HCT116 (cell line): ENCODE data around the gene TAF6L. TPM values are rescaled to one million over a fixed set of nuclear protein-coding genes. Genes with fewer than 3 reads are reported as not detected.
A peak's percentile ranks its signal among the peaks of the same experiment; 100 is the strongest.

Experiments used
- ATAC-seq: fragments of 200-7000 bp; cut with Tn5 transposase; 2 replicates; pipeline ENCODE4 v1.9.1; 2020; ENCODE audit warnings: mild to moderate bottlenecking, moderate library complexity
- BruUV-seq: library from RNA; stranded (reverse); fragments of 400-500 nt; replicated peaks from 2 replicates; lab custom pipeline; 2021; lab: Mats Ljungman, UMichigan
- CTCF ChIA-PET: fragments of 300-600 bp; sonication (Branson Sonifier 250); formaldehyde crosslinking; loops from one replicate; lab custom pipeline; 2021; ENCODE audit warnings: antibody characterized with exemption; lab: Charles Lee
- POLR2A ChIA-PET: fragments of 300-600, 350-600 bp; sonication (Branson Sonifier 250); formaldehyde crosslinking; loops from one replicate; lab custom pipeline; 2021; ENCODE audit warnings: antibody characterized with exemption; lab: Charles Lee
- RAD21 ChIA-PET, 2 experiments: fragments of 300-600 bp; sonication (Branson Sonifier 250); formaldehyde crosslinking; loops; one replicate each; lab custom pipeline; 2023; ENCODE audit warnings: low total read pairs in 2 of 2; ENCODE audit not compliant: uncharacterized antibody in 2 of 2, unreplicated experiment in 2 of 2, low non-redundant PET in 1 of 2; lab: Charles Lee
- DNase-seq: peaks from one replicate; pipeline ENCODE4 v3.0.0-alpha.2; 2010; ENCODE audit warnings: low read depth, low spot score
- H2AFZ ChIP-seq: fragments of 200-600 bp; shearing (Covaris generic), sonication (generic); 2 replicates; pipeline ENCODE4 v1.6.1; 2017; ENCODE audit warnings: low read depth, mixed run types, mixed read lengths, antibody characterized with exemption, low read length; ENCODE audit not compliant: poor library complexity, severe bottlenecking
- H3K27ac ChIP-seq: 2 replicates; pipeline ENCODE4 v1.5.1; 2012; ENCODE audit warnings: low read depth, low read length
- H3K27me3 ChIP-seq: fragments of 200-600 bp; sonication (generic); 2 replicates; pipeline ENCODE4 v1.6.1; 2016; ENCODE audit warnings: mixed run types, low read length, mixed read lengths; ENCODE audit not compliant: insufficient read depth
- H3K36me3 ChIP-seq, 2 experiments: fragments of 200-500 bp in 1 of 2; fragments of 200-600 bp in 1 of 2; sonication (Bioruptor generic) in 1 of 2; sonication (generic) in 1 of 2; 2 replicates each; pipeline versions ENCODE4 v1.5.1 to v1.6.1; 2014 to 2016; ENCODE audit warnings: low read length in 2 of 2, inconsistent platforms in 1 of 2, mixed read lengths in 1 of 2, mixed run types in 1 of 2; ENCODE audit not compliant: insufficient read depth in 2 of 2, control insufficient read depth in 1 of 2
- H3K4me1 ChIP-seq, 2 experiments: fragments of 200-600 bp in 1 of 2; sonication (generic) in 1 of 2; 2 replicates each; pipeline versions ENCODE4 v1.5.1 to v1.6.1; 2012 to 2017; ENCODE audit warnings: low read length in 2 of 2, inconsistent platforms in 1 of 2, mild to moderate bottlenecking in 1 of 2, mixed read lengths in 1 of 2, mixed run types in 1 of 2, moderate library complexity in 1 of 2; ENCODE audit not compliant: insufficient read depth in 2 of 2, control insufficient read depth in 1 of 2
- H3K4me2 ChIP-seq: fragments of 200-600 bp; sonication (generic); 2 replicates; pipeline ENCODE4 v1.6.1; 2017; ENCODE audit warnings: mixed run types, low read length, mixed read lengths
- H3K4me3 ChIP-seq, 2 experiments: fragments of 200-600 bp in 1 of 2; sonication (generic) in 1 of 2; replicated peaks in 1 of 2; 2 replicates each; pipeline ENCODE4 v1.5.1; 2011 to 2016; ENCODE audit warnings: low read length in 2 of 2, control low read depth in 1 of 2, low read depth in 1 of 2, mild to moderate bottlenecking in 1 of 2, mixed read lengths in 1 of 2, mixed run types in 1 of 2
- H3K79me2 ChIP-seq: fragments of 200-600 bp; sonication (generic); 2 replicates; pipeline ENCODE4 v1.6.1; 2017; ENCODE audit warnings: mild to moderate bottlenecking, mixed run types, low read length, moderate library complexity, mixed read lengths; ENCODE audit not compliant: insufficient read depth
- H3K9ac ChIP-seq: fragments of 200-600 bp; sonication (generic); 2 replicates; pipeline ENCODE4 v1.6.1; 2016; ENCODE audit warnings: low read length, mixed read lengths
- H3K9me2 ChIP-seq: fragments of 200-600 bp; sonication (generic), shearing (Covaris generic); 2 replicates; pipeline ENCODE4 v1.6.1; 2017; ENCODE audit warnings: mixed run types, mild to moderate bottlenecking, moderate library complexity; ENCODE audit not compliant: insufficient read depth
- H3K9me3 ChIP-seq, 2 experiments: fragments of 200-500 bp in 1 of 2; fragments of 200-600 bp in 1 of 2; sonication (Bioruptor generic) in 1 of 2; sonication (generic) in 1 of 2; 2 replicates each; pipeline ENCODE4 v1.6.1; 2014 to 2017; ENCODE audit warnings: low read length in 2 of 2, mixed read lengths in 2 of 2, inconsistent platforms in 1 of 2, low read depth in 1 of 2, mild to moderate bottlenecking in 1 of 2, mixed run types in 1 of 2, moderate library complexity in 1 of 2; ENCODE audit not compliant: control insufficient read depth in 1 of 2, insufficient read depth in 1 of 2
- H4K20me1 ChIP-seq: fragments of 200-600 bp; sonication (generic), shearing (Covaris generic); 2 replicates; pipeline ENCODE4 v1.6.1; 2017; ENCODE audit warnings: mixed run types, mild to moderate bottlenecking, moderate library complexity; ENCODE audit not compliant: insufficient read depth
- ATF3 ChIP-seq: IDR thresholded peaks from 2 replicates; pipeline ENCODE4 v1.6.1; 2012
- CBX3 ChIP-seq: IDR thresholded peaks from 2 replicates; pipeline ENCODE4 v1.6.1; 2012; ENCODE audit warnings: low read depth
- CEBPB ChIP-seq: IDR thresholded peaks from 2 replicates; pipeline ENCODE4 v1.6.1; 2012; ENCODE audit warnings: low read depth
- EZH2 ChIP-seq: fragments of 200-600 bp; sonication (generic); IDR thresholded peaks from 2 replicates; pipeline ENCODE4 v1.6.1; 2017; ENCODE audit warnings: antibody characterized with exemption, mixed run types
- FOSL1 ChIP-seq: IDR thresholded peaks from 2 replicates; pipeline ENCODE4 v1.6.1; 2012; ENCODE audit warnings: low read depth
- JUND ChIP-seq: IDR thresholded peaks from 2 replicates; pipeline ENCODE4 v1.6.1; 2012
- MAX ChIP-seq: IDR thresholded peaks from 2 replicates; pipeline ENCODE4 v1.6.1; 2012
- POLR2AphosphoS5 ChIP-seq: IDR thresholded peaks from 2 replicates; pipeline ENCODE4 v1.6.1; 2011; ENCODE audit warnings: mild to moderate bottlenecking, low read depth, low read length, moderate library complexity
- REST ChIP-seq: IDR thresholded peaks from 2 replicates; pipeline ENCODE4 v1.6.1; 2012; ENCODE audit warnings: low read depth
- SIN3A ChIP-seq: IDR thresholded peaks from 2 replicates; pipeline ENCODE4 v1.6.1; 2012; ENCODE audit warnings: low read depth
- SP1 ChIP-seq: IDR thresholded peaks from 2 replicates; pipeline ENCODE4 v1.6.1; 2012; ENCODE audit warnings: low read depth
- SRF ChIP-seq: IDR thresholded peaks from 2 replicates; pipeline ENCODE4 v1.6.1; 2012; ENCODE audit warnings: low read depth
- TCF7L2 ChIP-seq: IDR thresholded peaks from 2 replicates; pipeline ENCODE4 v1.7.0; 2011; ENCODE audit warnings: borderline replicate concordance, inconsistent platforms; ENCODE audit not compliant: insufficient read depth, insufficient read length; ENCODE audit errors: extremely low read depth
- ZFX ChIP-seq: fragments of 450-650 bp; IDR thresholded peaks from 2 replicates; pipeline ENCODE4 v1.6.1; 2017
- ZNF274 ChIP-seq: fragments of 200-500 bp; sonication (Bioruptor generic); IDR thresholded peaks from 2 replicates; pipeline ENCODE4 v1.6.1; 2014; ENCODE audit warnings: mild to moderate bottlenecking, low read depth, low read length, inconsistent platforms
- intact Hi-C: fragments of 100-400 bp; cut with micrococcal nuclease; formaldehyde crosslinking; loops from 2 replicates; pipeline ENCODE4 v1.10.0; 2022
- total RNA-seq: library from RNA; stranded (reverse); gene quantifications from one replicate; pipeline ENCODE4 v1.2.1, GENCODE V29; 2021; ENCODE audit not compliant: unreplicated experiment
- TF ChIP-seq, protein P1 (sequence below), 3 experiments: fragments of 200-600 bp in 1 of 3; sonication (generic) in 1 of 3; IDR thresholded peaks in 2 of 3; conservative IDR thresholded peaks in 1 of 3; 2 replicates each; pipeline ENCODE4 v1.5.1; 2012 to 2017; ENCODE audit warnings: low read depth in 2 of 3, low read length in 2 of 3, antibody characterized with exemption in 1 of 3, borderline replicate concordance in 1 of 3, control low read depth in 1 of 3, mild to moderate bottlenecking in 1 of 3, mixed read lengths in 1 of 3, mixed run types in 1 of 3, moderate library complexity in 1 of 3; ENCODE audit not compliant: insufficient read depth in 1 of 3

TAF6L gene
- total RNA-seq, 1 experiment from 2014 or later: 24.2 TPM

GRCh38 chr11:62724171-62724570 is 47.0 kb upstream of the TAF6L start:
- no peak for ATAC-seq
- POLR2A ChIA-PET: interaction anchor here (1.6 kb wide), 1 partner anchor 117 kb away, joined by 4 read pairs; no protein-coding TSS in a partner anchor
- H3K27ac ChIP-seq: no peak overlapping the region; the same call in 1 of the 2 replicates

More at GRCh38 chr11:62724171-62724570, 47.0 kb upstream of the TAF6L start:
- Histone ChIP-seq H2AFZ (no peak overlapping the region), H3K36me3 (peaks cover 54 to 60% of the 10 kb centered on the region in 2 experiments), H3K4me1 (peaks cover 8 to 19% of the 10 kb centered on the region in 2 experiments), H3K79me2 (peaks cover 83% of the 10 kb centered on the region), H3K4me2 (no peak overlapping the region), H3K9ac (0 out of 2 replicates have a peak overlapping the region, but pooled peaks have one; percentile 1), H3K27me3 (no peaks in the 10 kb centered on the region), H3K9me3 (no peaks in the 10 kb centered on the region), H3K4me3 (no peak overlapping the region), H4K20me1 (peaks cover 21% of the 10 kb centered on the region; the same call in 1 of the 2 replicates), H3K9me2 (no peaks in the 10 kb centered on the region)
- no peak for DNase-seq
- BruUV-seq: no TSS peak
- ChIA-PET CTCF (interaction anchor here (0.6 kb wide), 1 partner anchor 371 kb away, joined by 3 read pairs; no protein-coding TSS in a partner anchor), RAD21 (interaction anchor here in 1 of 2 experiments (0.5 kb wide), 1 partner anchor 36 kb away, joined by 4 read pairs; no protein-coding TSS in a partner anchor)
- TF ChIP-seq MAX (no peak), ATF3 (no peak), ZNF274 (no peak), FOSL1 (no peak), SP1 (no peak), SRF (no peak), POLR2AphosphoS5 (no peak), ZFX (no peak), SIN3A (no peak), CEBPB (no peak), EZH2 (no peak), TCF7L2 (no peak), JUND (no peak), REST (no peak), CBX3 (no peak)
- TF ChIP-seq, protein P1, sequence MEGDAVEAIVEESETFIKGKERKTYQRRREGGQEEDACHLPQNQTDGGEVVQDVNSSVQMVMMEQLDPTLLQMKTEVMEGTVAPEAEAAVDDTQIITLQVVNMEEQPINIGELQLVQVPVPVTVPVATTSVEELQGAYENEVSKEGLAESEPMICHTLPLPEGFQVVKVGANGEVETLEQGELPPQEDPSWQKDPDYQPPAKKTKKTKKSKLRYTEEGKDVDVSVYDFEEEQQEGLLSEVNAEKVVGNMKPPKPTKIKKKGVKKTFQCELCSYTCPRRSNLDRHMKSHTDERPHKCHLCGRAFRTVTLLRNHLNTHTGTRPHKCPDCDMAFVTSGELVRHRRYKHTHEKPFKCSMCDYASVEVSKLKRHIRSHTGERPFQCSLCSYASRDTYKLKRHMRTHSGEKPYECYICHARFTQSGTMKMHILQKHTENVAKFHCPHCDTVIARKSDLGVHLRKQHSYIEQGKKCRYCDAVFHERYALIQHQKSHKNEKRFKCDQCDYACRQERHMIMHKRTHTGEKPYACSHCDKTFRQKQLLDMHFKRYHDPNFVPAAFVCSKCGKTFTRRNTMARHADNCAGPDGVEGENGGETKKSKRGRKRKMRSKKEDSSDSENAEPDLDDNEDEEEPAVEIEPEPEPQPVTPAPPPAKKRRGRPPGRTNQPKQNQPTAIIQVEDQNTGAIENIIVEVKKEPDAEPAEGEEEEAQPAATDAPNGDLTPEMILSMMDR (IDR thresholded peaks at IDR 0.05 in 2 of 3, conservative IDR thresholded peaks at IDR 0.05 in 1 of 3; ENCODE audit: borderline replicate concordance in 1 of 3, insufficient read depth in 1 of 3, low read depth in 2 of 3, low read length in 2 of 3): no peak
- intact Hi-C loops: no loop called here
